ENCODE results near the gene GDE1. TPM values are rescaled to one million over a fixed set of nuclear protein-coding genes. Genes with fewer than 3 reads are reported as not detected.

Gene GDE1
- total RNA-seq (2022; extraction: Qiagen RNA extraction): 72.4 to 82.4 TPM (median 74.4 TPM) in 5 replicates

GRCh38 chr16:19521471-19522396, at the start of gene GDE1:
TSS of gene GDE1 (minus strand) at chr16:19522098. CDS start at chr16:19521964, 134 bp downstream.

GRCh38 chr16:19555186-19555937, 33.5 kb upstream of the GDE1 start, which contains the start of gene VPS35L:
TSS of gene VPS35L (plus strand) at chr16:19555703. CDS start at chr16:19555730, 27 bp downstream.

GRCh38 chr16:19523559-19524355, 1.9 kb upstream of the GDE1 start, which contains the start of gene CCP110:
TSS of gene CCP110 (plus strand) at chr16:19523942. CDS start at chr16:19527882, 3,940 bp downstream.

Other genes with a start within 250 kb of the GDE1 start
- 0.11 to 0.32 TPM (median 0.19 TPM) in 4 of 5 replicates, not detected in the other for gene CLEC19A, start 236.4 kb downstream of the GDE1 start, total RNA-seq (2022; extraction: Qiagen RNA extraction)
- 4.8 to 7.3 TPM (median 5.3 TPM) in 5 replicates for gene TMC5, start 104.2 kb downstream of the GDE1 start, total RNA-seq (2022; extraction: Qiagen RNA extraction)
- 7.0 to 9.7 TPM (median 7.9 TPM) in 5 replicates for gene CCP110, start 1.8 kb upstream of the GDE1 start, total RNA-seq (2022; extraction: Qiagen RNA extraction)
- 30.2 to 33.0 TPM (median 31.7 TPM) in 5 replicates for gene VPS35L, start 33.6 kb upstream of the GDE1 start, total RNA-seq (2022; extraction: Qiagen RNA extraction)
- gene KNOP1, start 196.1 kb upstream of the GDE1 start, total RNA-seq (2022; extraction: Qiagen RNA extraction): 38.1 to 46.0 TPM (median 43.7 TPM) in 5 replicates
- 7.7 to 10.4 TPM (median 9.5 TPM) in 5 replicates for gene IQCK, start 196.2 kb upstream of the GDE1 start, total RNA-seq (2022; extraction: Qiagen RNA extraction)